Tibial artery (tissue), 4 donors: ENCODE measurements around the gene RASGRP3.

Experiments
- DNase-seq, 2 donors: peaks; one replicate each; pipeline ENCODE4 v3.0.0-alpha.2; 2019
- H3K27ac ChIP-seq, 2 donors: fragments of 200-600 bp; sonication (generic) in 1 of 2; 1 replicate in 1 of 2; 2 replicates in 1 of 2; pipeline ENCODE4 v1.5.1; 2018 to 2019; ENCODE audit warnings: mild to moderate bottlenecking in 1 of 2
- H3K27me3 ChIP-seq, 2 donors: fragments of 200-600 bp; sonication (generic) in 1 of 2; one replicate each; pipeline versions ENCODE4 v1.5.1 to v1.6.0; 2016 to 2019
- H3K36me3 ChIP-seq, 3 donors: fragments of 200-600 bp; sonication (generic) in 2 of 3; one replicate each; pipeline ENCODE4 v1.5.1; 2016 to 2019; ENCODE audit warnings: mild to moderate bottlenecking in 2 of 3
- H3K4me1 ChIP-seq, 4 donors: fragments of 200-600 bp; sonication (generic) in 2 of 4; 1 replicate in 3 of 4; 2 replicates in 1 of 4; pipeline ENCODE4 v1.5.1; 2016 to 2019
- H3K4me3 ChIP-seq, 2 donors: fragments of 200-600 bp; sonication (generic) in 1 of 2; 1 replicate in 1 of 2; 2 replicates in 1 of 2; pipeline ENCODE4 v1.5.1; 2018 to 2019; ENCODE audit warnings: mild to moderate bottlenecking in 2 of 2
- H3K9me3 ChIP-seq, 3 donors: fragments of 200-600 bp; sonication (generic) in 1 of 3; one replicate each; pipeline ENCODE4 v1.5.1; 2016 to 2019
- intact Hi-C: fragments of 100-400 bp; cut with DNase I; formaldehyde crosslinking; loops from one replicate; pipeline ENCODE4 v1.15.0; 2023; ENCODE audit warnings: low total_unique reads
- TF ChIP-seq, protein P1 (sequence below), 2 experiments: fragments of 200-600 bp in 1 of 2; fragments of 450-650 bp in 1 of 2; IDR thresholded peaks; one replicate each; pipeline ENCODE4 v1.5.1; 2017 to 2019; ENCODE audit warnings: antibody characterized with exemption in 2 of 2, mild to moderate bottlenecking in 1 of 2, moderate library complexity in 1 of 2

The RASGRP3 gene

DNA sequence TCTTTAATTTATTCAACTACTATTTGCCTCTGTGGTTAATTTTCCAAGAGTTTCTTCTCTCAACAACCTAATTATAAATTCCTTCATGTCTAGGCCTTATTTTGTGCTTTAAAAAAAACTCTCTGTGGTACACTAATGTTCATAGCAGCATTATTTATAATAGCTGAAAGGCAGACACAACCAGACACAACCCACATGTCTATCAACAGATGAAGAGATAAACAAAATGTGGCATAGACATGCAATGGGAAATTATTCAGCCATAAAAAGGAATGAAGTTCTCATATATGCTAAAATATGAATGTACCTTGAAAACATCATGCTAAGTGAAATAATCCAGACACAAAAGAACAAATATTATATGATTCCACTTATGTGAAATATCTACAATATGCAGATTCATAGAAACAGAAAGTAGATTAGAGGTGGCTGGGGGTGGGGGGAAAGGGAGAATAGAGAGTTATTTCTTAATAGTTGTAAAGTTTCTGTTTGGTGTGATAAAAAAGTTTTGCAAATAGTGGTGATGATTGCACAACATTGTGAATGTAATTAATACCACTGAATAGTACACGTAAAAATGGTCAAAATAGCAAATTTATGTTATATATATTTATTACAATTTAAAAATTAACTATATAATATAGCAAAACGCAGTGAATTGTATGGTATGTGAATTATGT lies 28.1 kb upstream of the RASGRP3 start:
- Histone ChIP-seq H3K27ac (no peak overlapping the region), H3K4me1 (peaks cover 0 to 11% (median 3%) of the 10 kb centered on the region in 4 donors), H3K27me3 (no peaks in the 10 kb centered on the region), H3K4me3 (no peak overlapping the region), H3K9me3 (peaks cover 0 to 13% (median 7%) of the 10 kb centered on the region in 3 donors), H3K36me3 (no peaks in the 10 kb centered on the region)
- TF ChIP-seq, protein P1, sequence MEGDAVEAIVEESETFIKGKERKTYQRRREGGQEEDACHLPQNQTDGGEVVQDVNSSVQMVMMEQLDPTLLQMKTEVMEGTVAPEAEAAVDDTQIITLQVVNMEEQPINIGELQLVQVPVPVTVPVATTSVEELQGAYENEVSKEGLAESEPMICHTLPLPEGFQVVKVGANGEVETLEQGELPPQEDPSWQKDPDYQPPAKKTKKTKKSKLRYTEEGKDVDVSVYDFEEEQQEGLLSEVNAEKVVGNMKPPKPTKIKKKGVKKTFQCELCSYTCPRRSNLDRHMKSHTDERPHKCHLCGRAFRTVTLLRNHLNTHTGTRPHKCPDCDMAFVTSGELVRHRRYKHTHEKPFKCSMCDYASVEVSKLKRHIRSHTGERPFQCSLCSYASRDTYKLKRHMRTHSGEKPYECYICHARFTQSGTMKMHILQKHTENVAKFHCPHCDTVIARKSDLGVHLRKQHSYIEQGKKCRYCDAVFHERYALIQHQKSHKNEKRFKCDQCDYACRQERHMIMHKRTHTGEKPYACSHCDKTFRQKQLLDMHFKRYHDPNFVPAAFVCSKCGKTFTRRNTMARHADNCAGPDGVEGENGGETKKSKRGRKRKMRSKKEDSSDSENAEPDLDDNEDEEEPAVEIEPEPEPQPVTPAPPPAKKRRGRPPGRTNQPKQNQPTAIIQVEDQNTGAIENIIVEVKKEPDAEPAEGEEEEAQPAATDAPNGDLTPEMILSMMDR (IDR thresholded peaks at IDR 0.05) = no peak
- DNase-seq = no peak
- intact Hi-C loops = no loop called here

DNA sequence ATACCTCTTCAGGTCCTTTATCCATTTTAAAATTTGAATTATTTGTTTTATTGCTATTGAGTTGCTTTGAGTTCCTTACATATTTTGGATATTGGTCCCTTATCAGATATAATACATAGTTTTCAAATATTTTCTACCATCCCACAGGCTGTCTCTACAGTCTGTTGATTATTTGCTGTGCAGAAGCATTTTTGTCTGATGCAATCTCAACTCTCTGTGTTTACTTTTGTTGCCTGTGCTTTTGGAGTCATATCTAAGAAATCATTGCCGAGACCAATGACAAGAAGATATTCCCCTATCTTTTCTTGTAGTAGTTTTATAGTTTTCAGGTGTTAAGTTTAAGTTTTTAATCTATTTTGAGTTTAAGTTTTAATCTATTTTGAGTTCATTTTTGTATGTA lies 25.2 kb upstream of the RASGRP3 start:
- no peak for DNase-seq
- intact Hi-C loops = no loop called here

DNA sequence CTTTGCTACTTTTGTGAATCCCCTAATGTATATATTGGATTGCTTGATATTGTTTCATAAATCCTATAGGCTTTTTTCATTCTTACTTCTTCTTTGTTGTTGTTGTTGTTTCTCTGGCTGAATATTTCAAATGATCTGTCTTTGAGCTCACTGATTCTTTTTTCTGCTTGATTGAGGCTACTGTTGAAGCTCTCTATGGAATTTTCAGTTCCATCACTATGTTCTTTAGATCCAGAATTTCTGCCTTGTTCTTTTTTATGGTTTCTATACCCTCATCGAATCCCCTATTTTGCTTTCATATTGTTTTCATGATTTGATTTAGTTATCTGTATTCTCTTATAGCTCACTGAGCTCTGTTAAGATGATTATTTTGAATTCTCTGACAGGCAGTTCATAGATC lies 24.6 kb upstream of the RASGRP3 start:
- Histone ChIP-seq H3K27ac (no peak overlapping the region), H3K27me3 (no peaks in the 10 kb centered on the region), H3K4me3 (no peak overlapping the region), H3K36me3 (no peaks in the 10 kb centered on the region), H3K4me1 (no peaks in the 10 kb centered on the region), H3K9me3 (peaks cover 0 to 13% (median 7%) of the 10 kb centered on the region in 3 donors)
- TF ChIP-seq, protein P1 (IDR thresholded peaks at IDR 0.05) = no peak
- intact Hi-C loops = no loop called here
- DNase-seq = no peak

More for the DNA sequence above, 25.2 kb upstream of the RASGRP3 start:
- H3K27me3 ChIP-seq = no peaks in the 10 kb centered on the region
- no peak overlapping the region for H3K27ac ChIP-seq
- peaks cover 0 to 13% (median 7%) of the 10 kb centered on the region in 3 donors for H3K9me3 ChIP-seq
- no peaks in the 10 kb centered on the region for H3K4me1 ChIP-seq
- TF ChIP-seq, protein P1 (IDR thresholded peaks at IDR 0.05) = no peak
- no peak overlapping the region for H3K4me3 ChIP-seq
- H3K36me3 ChIP-seq = no peaks in the 10 kb centered on the region

DNA sequence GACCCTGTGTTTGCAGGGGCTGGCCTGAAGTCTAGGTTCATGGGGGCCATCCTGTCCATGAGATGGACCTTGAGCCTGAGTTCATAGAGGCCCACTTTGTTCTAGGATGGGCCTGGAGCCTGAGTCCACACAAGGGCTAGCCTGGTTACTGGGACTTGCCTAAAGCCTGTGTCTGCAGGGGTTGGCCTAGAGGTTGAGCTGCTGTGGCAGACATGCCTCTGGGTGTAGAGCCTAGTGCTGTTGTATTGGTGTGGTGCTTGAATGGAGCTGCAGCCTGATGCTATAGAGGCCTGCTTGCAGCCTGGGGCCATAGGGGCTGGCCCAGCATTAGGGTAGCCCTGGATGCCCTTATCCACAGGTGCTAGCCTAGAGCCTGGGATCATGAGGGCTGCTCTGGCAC lies 23.9 kb upstream of the RASGRP3 start:
- Histone ChIP-seq H3K4me1 (peaks cover 0 to 3% (median 1%) of the 10 kb centered on the region in 4 donors), H3K4me3 (no peak overlapping the region), H3K27ac (no peak overlapping the region), H3K36me3 (no peaks in the 10 kb centered on the region), H3K9me3 (peaks cover 0 to 13% (median 7%) of the 10 kb centered on the region in 3 donors), H3K27me3 (no peaks in the 10 kb centered on the region)
- DNase-seq = no peak
- intact Hi-C loops = no loop called here
- TF ChIP-seq, protein P1 (IDR thresholded peaks at IDR 0.05) = no peak

DNA sequence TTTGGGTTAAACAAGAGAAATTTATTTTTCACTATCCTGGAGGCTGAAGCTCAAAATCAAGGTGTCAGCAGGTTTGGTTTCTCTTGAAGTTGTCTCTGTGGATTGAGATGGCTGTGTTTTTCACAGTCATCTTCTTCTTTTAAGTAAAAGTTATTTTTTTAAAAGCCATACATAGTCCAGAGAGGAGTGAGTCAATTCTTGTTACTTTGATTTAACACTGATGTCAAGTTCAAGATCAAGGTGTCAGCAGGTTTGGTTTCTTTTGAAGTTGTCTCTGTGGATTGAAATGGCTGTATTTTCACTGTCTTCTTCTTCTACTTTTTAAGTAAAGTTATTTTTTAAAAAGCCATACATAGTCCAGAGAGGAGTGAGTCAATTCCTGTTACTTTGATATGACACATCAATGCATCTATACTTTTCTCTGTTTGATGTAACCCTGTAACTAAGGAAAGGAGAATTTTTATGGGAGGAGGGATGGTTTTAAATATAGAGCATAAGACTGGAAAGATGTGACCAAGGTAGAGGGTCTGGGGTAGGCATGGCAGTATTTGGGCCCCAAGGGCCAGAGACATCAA lies 22.5 kb upstream of the RASGRP3 start:
- H3K9me3 ChIP-seq = peaks cover 0 to 13% (median 7%) of the 10 kb centered on the region in 3 donors
- no peak for DNase-seq
- no peak overlapping the region for H3K4me3 ChIP-seq
- no peaks in the 10 kb centered on the region for H3K27me3 ChIP-seq
- TF ChIP-seq, protein P1 (IDR thresholded peaks at IDR 0.05) = no peak
- H3K4me1 ChIP-seq = peaks cover 0 to 17% (median 12%) of the 10 kb centered on the region in 4 donors
- H3K27ac ChIP-seq = no peak overlapping the region
- H3K36me3 ChIP-seq = no peaks in the 10 kb centered on the region
- intact Hi-C loops = no loop called here
